ENCODE data around the gene RSPO3.

- TF ChIP-seq POLR2A (IDR thresholded peaks at IDR 0.05; ENCODE audit: low read length) (no peak), GATA1 (IDR thresholded peaks at IDR 0.05; ENCODE audit: low read depth, low read length) (no peak)
These were observed 28.4 kb upstream of the RSPO3 start for GRCh38 chr6:127090051-127090450.

Data from erythroblast (primary cell).